NCI-H345 treated with DMSO at 0.1 percent for 48 hours (cell line): ENCODE data around the gene KDM3B.
"Not testable (repeated sequence)": the region's sequence is repeated elsewhere in the genome, so short reads cannot be mapped to it uniquely, and the experiment has no call there.

ENCODE experiments used
- DNase-seq: peaks from one replicate; lab custom pipeline; 2025; ENCODE audit not compliant: unreplicated experiment; lab: John Stamatoyannopoulos, UW

Gene KDM3B

DNA sequence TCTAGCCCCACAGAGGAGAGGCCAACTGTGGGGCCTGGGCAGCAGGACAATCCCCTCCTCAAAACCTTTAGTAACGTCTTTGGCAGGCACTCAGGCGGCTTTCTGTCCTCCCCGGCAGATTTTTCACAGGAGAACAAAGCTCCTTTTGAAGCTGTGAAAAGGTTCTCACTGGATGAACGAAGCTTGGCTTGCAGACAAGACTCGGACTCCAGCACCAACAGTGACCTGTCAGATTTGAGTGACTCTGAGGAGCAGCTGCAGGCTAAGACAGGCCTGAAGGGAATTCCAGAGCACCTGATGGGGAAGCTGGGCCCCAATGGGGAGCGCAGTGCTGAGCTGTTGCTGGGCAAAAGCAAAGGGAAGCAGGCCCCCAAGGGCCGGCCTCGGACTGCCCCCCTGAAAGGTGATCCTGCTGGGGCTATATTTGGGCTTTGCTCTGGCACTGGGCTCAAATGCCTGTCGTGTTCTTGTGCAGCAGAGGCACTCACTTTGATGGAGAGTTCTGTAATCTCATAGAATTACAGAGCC lies 39.4 kb downstream of the KDM3B start:
- DNase-seq = no peak

DNA sequence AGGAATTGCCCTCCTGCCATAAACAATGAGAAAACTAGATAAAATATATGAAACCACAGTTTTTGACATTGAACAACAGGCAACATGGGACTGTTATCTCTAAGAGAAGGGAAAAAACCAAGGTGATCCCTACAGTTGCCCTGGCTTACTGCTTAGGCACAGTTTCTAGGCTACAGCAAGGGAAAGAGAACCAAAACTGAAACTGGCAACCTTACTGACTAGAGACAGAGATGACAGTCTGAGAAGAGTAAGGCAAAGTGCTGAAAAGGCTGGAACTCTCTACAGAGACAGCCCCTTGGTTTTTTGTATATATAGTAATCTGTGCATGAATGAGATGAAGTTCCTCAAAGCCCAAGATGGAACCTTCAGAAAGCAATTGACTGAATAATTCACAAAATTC lies 50.2 kb downstream of the KDM3B start:
- no peak for DNase-seq

DNA sequence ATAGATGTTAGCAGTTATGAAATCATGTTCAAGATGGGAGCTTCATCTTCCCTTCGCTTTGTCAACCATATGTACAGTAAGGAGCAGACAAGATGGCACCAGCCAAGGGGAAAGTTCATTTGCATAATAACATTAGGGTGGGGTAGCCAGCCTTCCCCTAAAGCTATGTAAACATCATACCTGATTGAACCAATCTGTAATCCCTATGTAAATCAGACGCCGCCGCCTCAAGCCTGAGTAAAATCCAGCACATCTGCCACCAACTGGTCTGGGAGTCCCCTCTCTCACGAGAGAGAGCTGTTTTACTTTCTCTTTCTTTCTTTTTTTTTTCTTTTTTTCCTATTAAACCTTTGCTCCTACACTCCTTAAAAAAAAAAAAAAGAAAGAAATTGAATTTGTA lies 55.5 kb downstream of the KDM3B start:
- no peak for DNase-seq

DNA sequence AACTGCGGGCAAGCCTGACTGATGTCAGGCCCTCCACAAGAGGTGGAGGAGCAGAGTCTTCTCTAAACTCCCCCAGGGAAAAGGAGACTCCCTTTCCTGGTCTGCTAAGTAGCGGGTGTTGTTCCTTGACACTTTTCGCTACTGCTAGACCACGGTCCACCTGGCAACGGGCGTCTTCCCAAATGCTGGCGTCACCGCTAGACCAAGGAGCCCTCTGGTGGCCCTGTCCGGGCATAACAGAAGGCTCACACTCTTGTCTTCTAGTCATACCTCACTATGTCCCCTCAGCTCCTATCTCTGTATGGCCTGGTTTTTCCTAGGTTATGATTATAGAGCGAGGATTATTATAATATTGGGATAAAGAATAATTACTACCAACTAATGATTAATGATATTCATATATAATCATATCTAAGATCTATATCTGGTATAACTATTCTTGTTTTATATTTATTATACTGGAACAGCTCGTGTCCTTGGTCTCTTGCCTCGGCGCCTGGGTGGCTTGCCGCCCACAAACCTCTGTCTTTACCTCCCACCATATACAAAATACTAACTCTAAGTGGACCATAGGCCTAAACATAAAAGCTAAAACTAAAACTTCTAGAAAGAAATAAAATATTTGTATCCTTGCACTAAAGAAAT lies 58.6 kb downstream of the KDM3B start:
- DNase-seq = not testable (repeated sequence)

DNA sequence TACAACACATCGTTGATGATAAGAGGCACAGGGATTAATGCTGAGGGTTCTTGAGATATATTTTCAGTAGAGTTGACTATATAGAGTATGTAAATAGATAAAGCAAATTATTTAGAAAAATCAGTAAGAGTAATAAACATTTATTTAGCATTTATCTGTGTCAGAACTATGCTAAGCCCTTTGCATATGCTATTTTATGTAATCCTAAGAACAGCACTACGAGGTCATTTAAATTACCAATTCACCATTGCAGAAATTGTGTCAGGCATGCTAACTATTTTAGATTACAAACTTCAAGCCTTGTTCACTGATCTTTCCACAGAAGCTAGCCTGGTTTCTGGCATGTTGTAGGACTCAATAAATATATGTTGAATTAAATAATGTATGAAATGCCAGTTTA lies 66.0 kb downstream of the KDM3B start:
- no peak for DNase-seq

DNA sequence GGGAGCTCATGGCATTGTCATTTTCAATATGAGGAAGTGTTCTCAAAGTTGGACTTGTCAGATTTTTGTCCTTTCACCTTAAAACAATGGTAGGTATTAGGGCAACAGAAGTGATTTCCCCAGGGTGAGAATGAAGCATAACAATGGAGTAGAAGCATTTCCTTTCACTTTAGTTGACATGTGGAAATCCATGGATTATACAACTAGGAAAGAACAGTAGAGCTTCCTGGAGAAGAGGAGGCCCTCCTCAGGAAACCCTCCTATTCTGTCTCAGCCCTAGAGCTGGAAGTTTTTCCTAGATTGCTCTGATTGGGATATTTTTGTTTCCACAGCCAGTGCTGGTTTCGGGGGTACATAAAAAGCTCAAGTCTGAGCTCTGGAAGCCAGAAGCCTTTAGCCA lies 72.6 kb downstream of the KDM3B start:
- DNase-seq = no peak

DNA sequence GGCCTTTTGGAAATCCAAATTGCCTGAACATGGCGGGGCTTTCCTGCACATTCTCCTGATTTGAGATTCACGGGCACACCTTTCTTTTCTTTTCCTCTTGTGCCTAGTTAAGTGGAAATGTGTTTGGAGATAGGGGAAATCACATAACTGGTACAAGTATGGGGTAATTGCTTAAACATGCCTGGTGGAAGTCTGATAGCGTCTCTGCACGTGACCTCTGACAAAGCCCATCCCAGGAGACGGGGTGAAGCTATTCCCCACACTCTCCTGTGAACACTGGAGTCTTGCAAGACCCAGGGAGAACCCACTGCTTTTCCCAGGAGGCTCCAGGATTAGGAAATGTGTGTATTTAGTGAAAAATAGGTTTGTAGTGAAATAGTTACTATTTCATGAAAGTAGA lies 83.5 kb downstream of the KDM3B start:
- no peak for DNase-seq

DNA sequence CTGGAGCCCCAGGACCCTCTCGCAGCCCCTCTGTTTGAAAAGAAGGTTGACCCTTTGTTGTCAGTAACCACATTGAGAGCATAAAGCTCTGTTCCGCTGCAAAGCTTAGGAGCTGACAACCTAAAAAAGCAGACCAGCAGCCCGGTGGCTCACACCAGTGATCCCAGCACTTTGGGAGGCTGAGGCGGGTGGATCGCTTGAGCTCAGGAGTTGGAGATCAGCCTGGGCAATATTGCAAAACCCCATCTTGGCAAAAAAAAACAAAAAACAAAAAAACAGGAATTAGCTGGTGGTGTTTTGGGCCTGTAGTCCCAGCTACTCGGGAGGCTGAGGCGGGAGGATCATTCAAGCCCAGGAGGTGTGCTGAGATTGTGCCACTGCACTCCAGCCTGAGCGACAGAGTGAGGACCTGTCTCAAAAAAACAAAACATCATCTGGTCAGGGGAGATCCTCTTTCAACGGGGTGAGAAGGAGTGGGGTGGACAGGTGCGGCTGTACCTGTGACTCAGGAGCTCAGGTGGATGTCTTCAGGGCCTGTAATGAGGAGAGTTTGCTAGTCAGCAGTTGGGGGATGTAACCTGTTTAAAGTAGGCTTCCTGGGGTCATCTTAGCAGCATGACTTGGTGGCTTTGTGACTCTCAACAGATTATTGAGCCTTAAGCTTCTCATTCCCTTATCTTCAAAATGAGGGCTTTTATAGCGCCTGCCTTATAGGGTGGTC lies 85.7 kb downstream of the KDM3B start:
- DNase-seq = no peak

DNA sequence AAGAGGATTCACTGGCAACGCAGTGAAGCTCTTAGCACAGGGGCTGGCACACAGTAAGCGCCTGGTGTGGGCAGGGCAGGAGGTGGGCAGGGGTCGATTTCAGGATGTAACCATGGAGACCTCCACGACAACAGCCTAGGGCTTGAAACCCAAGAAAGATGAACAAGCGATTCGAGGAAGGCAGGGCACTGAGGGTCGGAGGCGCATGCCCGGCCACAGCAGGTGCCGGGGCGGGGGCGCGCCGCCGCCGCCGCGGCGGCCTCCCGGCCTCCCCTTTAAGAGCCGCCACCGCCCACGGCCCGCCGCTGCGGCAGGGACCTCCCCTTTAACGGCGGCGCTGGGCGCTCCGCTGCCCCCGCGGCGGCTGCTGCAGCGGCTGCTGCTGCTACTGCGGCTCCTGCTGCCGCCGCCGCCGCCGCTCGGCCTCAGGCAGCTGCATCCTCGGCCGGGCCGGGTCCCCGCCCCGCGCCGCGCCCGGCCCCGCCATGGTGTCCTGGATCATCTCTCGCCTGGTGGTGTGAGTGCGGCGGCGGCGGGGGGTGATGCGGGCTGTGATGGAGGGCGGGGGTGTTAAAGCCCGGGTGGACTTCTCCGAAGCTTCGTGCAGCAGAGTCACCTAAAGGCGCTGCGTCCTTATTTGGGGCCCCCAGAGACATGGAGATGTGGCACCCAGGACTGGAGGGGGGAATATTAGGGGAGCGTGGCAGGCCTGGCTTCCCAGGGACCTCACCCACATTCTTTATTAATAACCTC lies 86.4 kb downstream of the KDM3B start, which contains the start of gene REEP2:
Gene REEP2 (plus strand): TSS at position 334 of the 753 bp plus-strand sequence. CDS start 152 bp downstream, at position 486.
- DNase-seq = peak; percentile 49

DNA sequence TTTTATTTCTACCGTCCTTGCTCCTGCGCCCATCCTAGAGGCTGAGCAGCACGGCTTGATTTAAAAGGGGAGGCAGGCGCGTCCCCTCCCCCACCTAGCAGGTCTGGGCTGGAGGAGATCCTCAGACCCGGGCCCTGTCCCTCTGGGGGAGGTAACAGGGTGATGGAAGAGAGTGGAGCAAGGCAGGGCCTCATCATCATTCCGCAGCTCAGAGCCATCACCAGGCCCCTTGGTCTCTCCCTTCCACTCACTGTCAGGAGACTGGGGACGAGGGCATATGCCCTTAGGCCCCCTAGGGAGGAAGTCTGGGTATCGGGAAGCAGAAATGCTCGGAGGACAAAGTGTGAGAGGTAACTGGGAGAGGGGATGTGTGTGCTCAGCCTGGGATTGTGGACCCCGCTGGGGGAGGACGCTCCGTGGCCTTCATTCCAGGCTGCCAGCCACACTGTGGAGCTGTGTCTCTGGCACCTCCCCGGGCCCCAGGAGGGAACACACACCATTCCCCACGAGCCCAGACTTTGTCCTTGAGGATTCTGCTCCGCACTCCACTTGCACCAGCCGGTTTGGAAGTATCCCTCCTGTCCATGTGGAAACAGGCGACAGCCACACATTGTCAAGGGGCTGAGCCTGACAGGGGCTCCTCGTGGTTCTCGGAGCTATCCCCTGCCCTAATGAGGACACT lies 87.1 kb downstream of the KDM3B start:
- no peak for DNase-seq

DNA sequence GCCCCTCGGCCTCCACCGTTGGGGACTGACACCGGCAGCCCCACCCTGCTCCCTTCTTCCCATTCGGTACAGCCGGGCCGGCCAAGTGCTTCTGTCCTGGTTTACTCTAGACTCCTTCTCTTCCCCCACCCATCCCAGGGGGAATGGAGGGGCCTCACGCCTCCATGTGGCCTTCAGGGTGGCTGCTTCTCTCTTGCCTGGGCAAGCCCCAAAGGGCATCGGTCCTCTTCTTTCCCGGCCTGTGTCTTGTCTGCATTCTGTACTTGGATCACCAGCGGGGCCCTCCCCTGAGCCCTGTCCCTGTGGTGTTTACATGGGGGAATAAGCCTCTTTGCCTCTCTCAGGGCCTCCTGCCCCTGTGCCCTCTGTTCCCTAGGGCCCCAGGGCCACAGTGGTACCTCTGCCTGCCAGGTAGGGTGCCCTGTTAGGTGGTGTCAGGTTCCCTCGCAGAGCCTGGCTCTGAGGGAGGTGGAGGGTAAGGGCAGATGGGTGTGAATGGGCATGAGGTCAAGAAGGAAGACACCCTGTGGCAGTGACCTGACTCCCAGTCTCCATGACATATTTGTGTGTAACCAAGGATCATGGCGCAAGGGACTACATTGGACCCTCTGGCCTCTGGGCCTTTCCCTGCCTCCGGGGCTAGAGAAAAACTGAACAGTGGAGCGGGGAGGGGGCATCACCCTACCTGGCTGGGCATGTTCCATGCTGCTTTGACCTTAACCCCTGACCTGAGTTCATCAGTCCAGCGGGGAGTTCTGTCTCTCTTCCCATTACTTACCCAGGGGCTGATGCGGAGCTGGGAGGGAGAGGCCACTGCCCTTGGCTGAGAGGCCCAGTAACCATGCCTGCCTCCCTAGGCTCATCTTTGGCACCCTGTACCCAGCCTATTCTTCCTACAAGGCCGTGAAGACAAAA lies 87.9 kb downstream of the KDM3B start:
- DNase-seq = no peak

DNA sequence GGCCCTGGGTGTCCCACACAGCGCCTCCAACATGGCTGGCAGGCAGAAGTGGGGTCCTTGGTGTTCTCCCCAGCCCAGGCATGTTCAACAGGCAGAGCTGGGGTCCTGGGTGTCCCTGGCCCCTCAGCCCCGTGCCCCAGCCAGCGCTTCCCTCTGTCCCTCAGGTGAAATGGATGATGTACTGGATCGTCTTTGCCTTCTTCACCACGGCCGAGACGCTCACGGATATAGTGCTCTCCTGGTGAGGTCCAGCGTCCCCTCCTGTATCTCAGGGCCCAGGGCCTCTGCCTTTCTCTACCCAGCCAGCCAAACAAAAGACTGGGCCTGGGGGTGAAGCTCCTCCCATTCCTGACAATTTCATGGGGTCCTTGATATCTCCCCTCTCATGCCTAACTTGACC lies 88.7 kb downstream of the KDM3B start:
- no peak for DNase-seq

DNA sequence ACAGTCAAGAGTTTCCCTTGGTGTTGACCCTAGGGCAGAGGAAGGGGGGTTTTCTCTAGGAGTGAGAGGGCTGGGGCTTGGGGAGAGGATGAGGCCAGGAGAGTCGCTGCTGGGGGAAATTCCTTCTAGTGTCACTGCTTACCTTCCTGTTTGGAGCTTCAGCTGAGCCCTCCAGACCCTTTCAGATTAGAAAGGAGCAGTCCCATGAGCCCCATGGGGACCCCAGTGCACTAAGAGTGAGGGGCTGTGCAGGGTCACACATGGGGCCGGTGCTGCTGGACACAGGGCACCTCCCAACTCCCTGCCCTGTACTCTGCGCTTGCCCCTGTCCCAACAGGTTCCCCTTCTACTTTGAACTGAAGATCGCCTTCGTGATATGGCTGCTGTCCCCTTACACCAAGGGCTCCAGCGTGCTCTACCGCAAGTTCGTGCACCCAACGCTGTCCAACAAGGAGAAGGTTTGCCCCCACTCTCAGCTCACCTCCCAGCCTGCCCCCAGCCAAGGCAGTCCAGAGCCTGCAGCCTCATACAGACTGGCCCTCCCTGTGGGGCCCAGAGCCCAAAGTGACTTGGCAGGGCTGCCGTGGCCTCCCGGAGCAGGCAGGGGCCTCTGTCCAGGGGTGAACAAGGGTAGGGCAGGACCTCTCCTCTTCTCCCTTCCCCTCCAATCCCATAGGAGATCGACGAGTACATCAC lies 91.7 kb downstream of the KDM3B start:
- DNase-seq = no peak

DNA sequence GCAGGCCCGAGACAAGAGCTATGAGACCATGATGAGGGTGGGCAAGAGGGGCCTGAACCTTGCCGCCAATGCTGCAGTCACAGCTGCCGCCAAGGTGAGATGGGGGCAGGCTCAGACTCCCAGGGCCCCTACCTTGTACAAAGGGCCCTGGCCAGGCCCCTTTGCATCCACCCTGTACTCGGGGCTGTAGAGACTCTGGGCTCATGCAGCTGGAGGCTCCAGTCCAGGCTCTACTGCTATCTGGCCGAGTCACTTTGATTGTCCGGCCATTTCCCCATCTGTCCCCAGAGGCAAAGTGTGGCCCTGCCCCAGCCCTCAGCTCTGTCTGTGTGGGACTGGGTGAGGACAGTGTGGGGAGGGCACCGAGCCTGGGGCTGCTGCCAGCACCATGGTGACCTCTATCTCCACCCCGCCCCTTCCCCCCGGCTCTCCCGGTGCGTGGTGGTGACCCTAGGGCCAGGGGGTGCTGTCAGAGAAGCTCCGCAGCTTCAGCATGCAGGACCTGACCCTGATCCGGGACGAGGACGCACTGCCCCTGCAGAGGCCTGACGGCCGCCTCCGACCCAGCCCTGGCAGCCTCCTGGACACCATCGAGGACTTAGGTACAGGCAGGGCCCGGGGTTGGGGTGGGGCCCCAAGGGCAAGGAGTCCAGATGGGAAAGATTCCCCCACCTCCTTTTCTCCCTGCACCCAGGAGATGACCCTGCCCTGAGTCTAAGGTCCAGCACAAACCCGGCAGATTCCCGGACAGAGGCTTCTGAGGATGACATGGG lies 92.5 kb downstream of the KDM3B start:
- DNase-seq = no peak

DNA sequence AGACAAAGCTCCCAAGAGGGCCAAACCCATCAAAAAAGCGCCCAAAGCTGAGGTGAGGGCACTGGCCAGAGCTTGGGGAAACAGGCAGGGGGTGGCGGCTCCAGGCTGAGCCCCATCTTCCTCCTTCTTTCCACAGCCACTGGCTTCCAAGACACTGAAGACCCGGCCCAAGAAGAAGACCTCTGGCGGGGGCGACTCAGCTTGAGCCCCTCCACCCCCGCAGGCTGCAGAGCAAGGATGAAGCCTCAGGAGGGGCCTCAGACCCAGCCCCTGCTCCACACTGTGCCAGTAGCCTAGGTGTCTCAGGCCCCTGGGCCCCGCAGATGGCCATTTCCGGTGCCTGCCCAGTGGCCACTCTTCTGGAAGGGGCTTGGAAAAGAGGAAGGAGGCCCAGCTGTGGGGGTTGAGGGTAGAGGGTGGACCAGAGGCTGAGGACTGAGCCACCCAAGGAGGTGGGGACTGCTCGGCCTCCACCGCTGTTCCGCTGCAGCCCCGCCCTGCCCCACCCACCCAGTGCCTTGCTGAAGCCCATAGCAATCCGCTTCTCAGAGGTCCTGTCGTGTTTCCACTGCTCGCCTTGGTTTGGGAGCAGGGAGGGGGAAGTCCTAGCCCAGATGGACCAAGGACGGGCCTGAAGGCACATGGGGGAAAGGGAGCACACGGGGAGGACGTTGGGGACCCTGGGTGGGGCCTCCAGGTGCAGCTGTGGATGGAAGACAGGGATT lies 93.2 kb downstream of the KDM3B start:
- no peak for DNase-seq

DNA sequence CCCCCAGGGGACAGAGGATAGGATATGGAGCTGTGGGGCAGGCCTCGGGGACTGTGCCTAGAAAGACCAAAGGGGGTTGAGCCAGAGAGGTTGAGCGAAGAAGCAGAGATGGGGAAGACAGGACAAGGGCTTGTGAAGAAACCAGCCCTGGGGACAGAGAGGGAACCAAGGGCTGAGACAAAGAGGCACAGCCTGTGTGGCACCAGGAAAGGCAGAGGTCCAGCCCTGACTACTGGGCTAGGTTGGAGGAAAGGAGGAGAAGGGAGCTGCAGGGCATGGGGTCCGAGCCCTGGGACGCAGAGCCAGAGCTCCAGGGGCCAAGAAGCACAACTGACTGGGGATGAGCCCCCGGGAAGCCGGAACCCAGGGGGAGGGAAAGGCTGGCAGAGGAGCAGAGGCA lies 95.6 kb downstream of the KDM3B start:
- no peak for DNase-seq

DNA sequence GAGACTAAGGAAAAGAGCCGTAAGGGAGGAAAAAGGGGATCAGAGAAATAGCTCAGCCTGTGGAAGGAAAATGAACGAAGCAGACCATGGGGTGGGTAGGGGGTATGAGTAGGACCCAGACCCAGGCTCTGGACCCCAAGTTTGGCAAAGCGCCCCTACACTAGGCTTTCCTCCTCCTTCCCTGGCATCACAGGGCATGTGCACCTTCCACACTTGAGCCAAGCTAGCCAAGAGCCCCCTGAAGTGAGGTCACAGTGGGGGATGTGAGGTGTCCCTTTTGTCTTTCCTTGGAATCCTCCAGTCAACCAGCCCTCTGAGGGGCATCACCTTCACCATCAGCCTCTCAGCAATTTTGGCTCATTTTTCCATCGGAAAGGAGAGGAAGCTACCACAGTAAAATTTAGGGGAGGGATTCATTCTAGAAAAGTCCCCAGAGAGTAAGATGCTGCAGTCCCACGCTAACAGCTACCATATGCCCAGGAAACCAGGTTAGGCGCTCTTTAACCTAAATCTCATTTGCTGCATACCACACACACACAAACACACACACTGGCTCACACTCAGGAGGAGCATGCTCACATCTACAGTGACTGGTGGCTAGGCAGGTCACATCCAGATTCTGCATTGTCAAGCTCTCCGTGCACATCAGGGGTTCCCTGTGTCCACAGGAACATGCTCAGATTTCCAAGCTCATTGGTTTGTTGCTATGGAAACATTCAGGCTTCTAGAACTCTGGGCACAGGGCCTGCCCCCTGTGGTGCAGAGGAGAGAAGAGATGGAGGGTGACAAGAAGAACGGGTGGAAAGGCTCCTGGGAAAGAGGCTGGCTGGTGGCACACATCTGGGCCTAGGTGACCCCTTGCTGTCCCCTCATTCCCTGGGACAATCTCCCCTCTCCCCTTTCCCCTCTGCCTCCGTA lies 96.3 kb downstream of the KDM3B start:
- peak; percentile 96 for DNase-seq
